ENCODE data around the gene CLCN6. TPM values are rescaled to one million over a fixed set of nuclear protein-coding genes. Genes with fewer than 3 reads are reported as not detected.
A peak's percentile ranks its signal among the peaks of the same experiment; 100 is the strongest.

The CLCN6 gene
- total and polyA plus RNA-seq, 2 of the 13 experiments (the other 11 are each of a cell fraction or from before 2014, with no cell fraction given) = 14.9 to 19.3 TPM

DNA sequence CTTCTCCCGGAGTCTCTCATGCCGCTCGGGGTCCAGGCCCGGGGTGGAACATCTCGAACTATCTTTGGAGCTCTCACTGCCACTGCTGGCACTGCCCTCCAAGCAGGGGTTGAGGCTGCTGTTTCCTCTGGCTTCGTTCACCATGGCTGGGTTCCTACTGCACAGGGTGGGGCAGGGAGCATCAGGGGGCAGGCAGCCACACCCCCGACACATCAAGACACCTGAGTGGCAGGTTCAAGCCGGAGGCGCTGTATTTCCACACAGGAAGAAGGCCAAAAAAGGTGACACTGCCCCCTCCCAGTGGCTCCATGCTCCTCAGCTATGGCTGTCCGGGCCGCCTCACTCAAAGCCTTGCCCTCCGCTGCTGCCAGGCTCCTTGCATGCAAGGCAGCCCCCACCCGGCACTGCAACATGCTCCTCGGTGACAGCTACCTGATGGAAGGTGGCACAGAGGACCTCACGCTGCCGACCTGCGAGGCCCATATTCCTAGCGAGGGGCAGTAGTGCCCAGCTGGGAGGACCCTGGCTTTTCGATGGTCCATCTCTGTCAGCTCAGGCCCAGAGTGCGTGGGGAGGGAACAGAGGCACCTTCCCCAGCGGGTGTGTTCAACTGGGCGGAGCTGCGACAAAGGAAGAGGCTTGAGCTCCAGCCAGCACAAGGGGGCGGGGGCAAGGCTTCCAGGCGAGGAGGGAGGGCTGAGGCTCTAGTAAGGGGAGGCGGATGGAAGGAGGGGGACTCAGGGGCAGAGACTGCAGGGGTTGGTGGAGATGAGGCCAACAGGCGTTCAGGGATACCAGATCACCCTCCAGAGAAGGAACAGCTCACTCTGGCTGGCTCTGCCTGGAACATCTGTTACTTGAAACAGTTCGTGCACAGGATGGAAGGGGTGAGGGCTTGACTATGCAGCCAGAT is 2.8 kb upstream of the CLCN6 start (continued):
- TF ChIP-seq ZNF687 (CRISPR knock-in tag; IDR thresholded peaks at IDR 0.05) (peak; percentile 74), AKAP8 (CRISPR knock-in tag; IDR thresholded peaks at IDR 0.05) (peak; percentile 25; the same call in 1 of the 2 replicates), KMT2A (CRISPR knock-in tag; IDR thresholded peaks at IDR 0.05) (no peak), ISX (CRISPR knock-in tag; conservative IDR thresholded peaks at IDR 0.05) (no peak), FOXO1 (CRISPR knock-in tag; IDR thresholded peaks at IDR 0.05) (no peak), ZNF678 (CRISPR knock-in tag; IDR thresholded peaks at IDR 0.05) (no peak), ZNF235 (CRISPR knock-in tag; IDR thresholded peaks at IDR 0.05; ENCODE audit: borderline replicate concordance) (no peak), MAFF (IDR thresholded peaks at IDR 0.05; ENCODE audit: low read depth, low read length) (no peak), NFRKB (IDR thresholded peaks at IDR 0.05) (no peak), NCOA2 (CRISPR knock-in tag; IDR thresholded peaks at IDR 0.05) (no peak), NONO (IDR thresholded peaks at IDR 0.05) (no peak), NONO (CRISPR knock-in tag; conservative IDR thresholded peaks at IDR 0.05) (no peak), NR2C2 (CRISPR knock-in tag; IDR thresholded peaks at IDR 0.05; ENCODE audit: borderline replicate concordance) (peak; percentile 84; the same call in 1 of the 2 replicates), ZFY (CRISPR knock-in tag; IDR thresholded peaks at IDR 0.05) (no peak), CBX5 (CRISPR knock-in tag; IDR thresholded peaks at IDR 0.05; ENCODE audit: borderline replicate concordance) (no peak), SMC3 (IDR thresholded peaks at IDR 0.05; ENCODE audit: low read length) (no peak), ZNF552 (CRISPR knock-in tag; IDR thresholded peaks at IDR 0.05; ENCODE audit: borderline replicate concordance) (no peak), TCF7L2 (IDR thresholded peaks at IDR 0.05; ENCODE audit: low read depth, low read length) (no peak), FLYWCH1 (CRISPR knock-in tag; IDR thresholded peaks at IDR 0.05) (no peak), NBN (conservative IDR thresholded peaks at IDR 0.05) (no peak)
- TF ChIP-seq, protein P1, sequence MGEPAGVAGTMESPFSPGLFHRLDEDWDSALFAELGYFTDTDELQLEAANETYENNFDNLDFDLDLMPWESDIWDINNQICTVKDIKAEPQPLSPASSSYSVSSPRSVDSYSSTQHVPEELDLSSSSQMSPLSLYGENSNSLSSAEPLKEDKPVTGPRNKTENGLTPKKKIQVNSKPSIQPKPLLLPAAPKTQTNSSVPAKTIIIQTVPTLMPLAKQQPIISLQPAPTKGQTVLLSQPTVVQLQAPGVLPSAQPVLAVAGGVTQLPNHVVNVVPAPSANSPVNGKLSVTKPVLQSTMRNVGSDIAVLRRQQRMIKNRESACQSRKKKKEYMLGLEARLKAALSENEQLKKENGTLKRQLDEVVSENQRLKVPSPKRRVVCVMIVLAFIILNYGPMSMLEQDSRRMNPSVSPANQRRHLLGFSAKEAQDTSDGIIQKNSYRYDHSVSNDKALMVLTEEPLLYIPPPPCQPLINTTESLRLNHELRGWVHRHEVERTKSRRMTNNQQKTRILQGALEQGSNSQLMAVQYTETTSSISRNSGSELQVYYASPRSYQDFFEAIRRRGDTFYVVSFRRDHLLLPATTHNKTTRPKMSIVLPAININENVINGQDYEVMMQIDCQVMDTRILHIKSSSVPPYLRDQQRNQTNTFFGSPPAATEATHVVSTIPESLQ (CRISPR knock-in tag; conservative IDR thresholded peaks at IDR 0.05) = no peak
- TF ChIP-seq, protein P2, sequence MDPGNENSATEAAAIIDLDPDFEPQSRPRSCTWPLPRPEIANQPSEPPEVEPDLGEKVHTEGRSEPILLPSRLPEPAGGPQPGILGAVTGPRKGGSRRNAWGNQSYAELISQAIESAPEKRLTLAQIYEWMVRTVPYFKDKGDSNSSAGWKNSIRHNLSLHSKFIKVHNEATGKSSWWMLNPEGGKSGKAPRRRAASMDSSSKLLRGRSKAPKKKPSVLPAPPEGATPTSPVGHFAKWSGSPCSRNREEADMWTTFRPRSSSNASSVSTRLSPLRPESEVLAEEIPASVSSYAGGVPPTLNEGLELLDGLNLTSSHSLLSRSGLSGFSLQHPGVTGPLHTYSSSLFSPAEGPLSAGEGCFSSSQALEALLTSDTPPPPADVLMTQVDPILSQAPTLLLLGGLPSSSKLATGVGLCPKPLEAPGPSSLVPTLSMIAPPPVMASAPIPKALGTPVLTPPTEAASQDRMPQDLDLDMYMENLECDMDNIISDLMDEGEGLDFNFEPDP (CRISPR knock-in tag; conservative IDR thresholded peaks at IDR 0.05) = no peak
- TF ChIP-seq, protein P3, sequence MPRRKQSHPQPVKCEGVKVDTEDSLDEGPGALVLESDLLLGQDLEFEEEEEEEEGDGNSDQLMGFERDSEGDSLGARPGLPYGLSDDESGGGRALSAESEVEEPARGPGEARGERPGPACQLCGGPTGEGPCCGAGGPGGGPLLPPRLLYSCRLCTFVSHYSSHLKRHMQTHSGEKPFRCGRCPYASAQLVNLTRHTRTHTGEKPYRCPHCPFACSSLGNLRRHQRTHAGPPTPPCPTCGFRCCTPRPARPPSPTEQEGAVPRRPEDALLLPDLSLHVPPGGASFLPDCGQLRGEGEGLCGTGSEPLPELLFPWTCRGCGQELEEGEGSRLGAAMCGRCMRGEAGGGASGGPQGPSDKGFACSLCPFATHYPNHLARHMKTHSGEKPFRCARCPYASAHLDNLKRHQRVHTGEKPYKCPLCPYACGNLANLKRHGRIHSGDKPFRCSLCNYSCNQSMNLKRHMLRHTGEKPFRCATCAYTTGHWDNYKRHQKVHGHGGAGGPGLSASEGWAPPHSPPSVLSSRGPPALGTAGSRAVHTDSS (CRISPR knock-in tag; conservative IDR thresholded peaks at IDR 0.05) = no peak

Data from HepG2 (cell line).